Parathyroid adenoma (tissue), 2 donors: ENCODE measurements around the gene ZNF655.

ENCODE experiments used
- H2AFZ ChIP-seq: fragments of 300-600 bp; sonication (generic); one replicate; pipeline ENCODE4 v1.7.0; 2017; ENCODE audit warnings: antibody characterized with exemption, mild to moderate bottlenecking
- H3K27ac ChIP-seq: fragments of 300-600 bp; sonication (generic); one replicate; pipeline ENCODE4 v1.7.0; 2017
- H3K27me3 ChIP-seq: fragments of 300-600 bp; sonication (generic); one replicate; pipeline ENCODE4 v1.7.0; 2017; ENCODE audit warnings: low read length; ENCODE audit not compliant: control insufficient read depth, insufficient read depth
- H3K36me3 ChIP-seq: fragments of 300-600 bp; sonication (generic); one replicate; pipeline ENCODE4 v1.7.0; 2017; ENCODE audit warnings: low read length; ENCODE audit not compliant: control insufficient read depth, insufficient read depth
- H3K4me1 ChIP-seq: fragments of 300-600 bp; sonication (generic); one replicate; pipeline ENCODE4 v1.7.0; 2017; ENCODE audit warnings: control low read depth
- H3K4me2 ChIP-seq: fragments of 300-600 bp; sonication (generic); one replicate; pipeline ENCODE4 v1.7.0; 2017; ENCODE audit warnings: low read length
- H3K4me3 ChIP-seq: fragments of 300-600 bp; sonication (generic); one replicate; pipeline ENCODE4 v1.7.0; 2017; ENCODE audit warnings: low read depth, low read length
- H3K79me2 ChIP-seq: fragments of 300-600 bp; sonication (generic); one replicate; pipeline ENCODE4 v1.7.0; 2017; ENCODE audit warnings: control low read depth
- H3K9ac ChIP-seq: fragments of 300-600 bp; sonication (generic); one replicate; pipeline ENCODE4 v1.7.0; 2017; ENCODE audit warnings: mild to moderate bottlenecking
- H3K9me3 ChIP-seq: fragments of 300-600 bp; sonication (generic); one replicate; pipeline ENCODE4 v1.7.0; 2017; ENCODE audit warnings: low read length; ENCODE audit not compliant: control insufficient read depth
- CTCF ChIP-seq: fragments of 300-600 bp; sonication (generic); IDR thresholded peaks from one replicate; pipeline ENCODE4 v1.7.0; 2017; ENCODE audit warnings: antibody characterized with exemption, mild to moderate bottlenecking
- donor health status: primary hyperparathyroidism.

Gene ZNF655

GRCh38 chr7:99619571-99620130 lies 61.2 kb downstream of the ZNF655 start:
- Histone ChIP-seq H3K9ac (no peak overlapping the region), H2AFZ (no peak overlapping the region), H3K36me3 (no peaks in the 10 kb centered on the region), H3K4me1 (peaks cover 6% of the 10 kb centered on the region), H3K27ac (no peak overlapping the region), H3K4me3 (no peak overlapping the region), H3K79me2 (peaks cover 12% of the 10 kb centered on the region), H3K9me3 (no peaks in the 10 kb centered on the region), H3K4me2 (no peak overlapping the region), H3K27me3 (no peaks in the 10 kb centered on the region)
- TF ChIP-seq CTCF = no peak

- Histone ChIP-seq H3K4me3 (no peak overlapping the region), H3K4me2 (no peak overlapping the region), H3K79me2 (peaks cover 12% of the 10 kb centered on the region), H3K4me1 (peaks cover 6% of the 10 kb centered on the region), H3K9me3 (no peaks in the 10 kb centered on the region), H3K27me3 (no peaks in the 10 kb centered on the region), H3K9ac (no peak overlapping the region), H2AFZ (no peak overlapping the region), H3K27ac (no peak overlapping the region), H3K36me3 (no peaks in the 10 kb centered on the region)
- no peak for TF ChIP-seq CTCF
Observed at GRCh38 chr7:99621271-99621670, 62.8 kb downstream of the ZNF655 start.

- H3K27ac ChIP-seq = no peak overlapping the region
- H3K9ac ChIP-seq = no peak overlapping the region
- H3K36me3 ChIP-seq = no peaks in the 10 kb centered on the region
- H3K79me2 ChIP-seq = peaks cover 5% of the 10 kb centered on the region
- H3K27me3 ChIP-seq = no peaks in the 10 kb centered on the region
- no peaks in the 10 kb centered on the region for H3K9me3 ChIP-seq
- no peak overlapping the region for H3K4me2 ChIP-seq
- no peak for TF ChIP-seq CTCF
- no peak overlapping the region for H2AFZ ChIP-seq
- H3K4me3 ChIP-seq = no peak overlapping the region
- H3K4me1 ChIP-seq = peaks cover 2% of the 10 kb centered on the region
Observed at GRCh38 chr7:99622596-99622995, 64.2 kb downstream of the ZNF655 start.

GRCh38 chr7:99623091-99623693 lies 64.8 kb downstream of the ZNF655 start:
- no peak for TF ChIP-seq CTCF
- no peak overlapping the region for H3K4me3 ChIP-seq
- no peaks in the 10 kb centered on the region for H3K4me1 ChIP-seq
- H3K4me2 ChIP-seq = no peak overlapping the region
- H3K79me2 ChIP-seq = peaks cover 5% of the 10 kb centered on the region
- H3K9me3 ChIP-seq = no peaks in the 10 kb centered on the region
- H3K27ac ChIP-seq = no peak overlapping the region
- no peak overlapping the region for H2AFZ ChIP-seq
- no peaks in the 10 kb centered on the region for H3K27me3 ChIP-seq
- no peaks in the 10 kb centered on the region for H3K36me3 ChIP-seq
- H3K9ac ChIP-seq = no peak overlapping the region
